Progenitor cell of endocrine pancreas (in vitro differentiated cells): ENCODE results near the gene CFAP57. TPM values are rescaled to one million over a fixed set of nuclear protein-coding genes. Genes with fewer than 3 reads are reported as not detected.

Experiments
- DNase-seq: peaks from one replicate; pipeline ENCODE4 v3.0.0; 2021; ENCODE audit warnings: low spot score; ENCODE audit not compliant: unreplicated experiment
- H3K27ac Mint-ChIP-seq: 2 replicates; pipeline ENCODE4 v1.8.0; 2021; ENCODE audit warnings: mild to moderate bottlenecking, moderate library complexity, mixed read lengths
- H3K27me3 Mint-ChIP-seq: 2 replicates; pipeline ENCODE4 v1.8.0; 2021; ENCODE audit warnings: mixed read lengths
- H3K36me3 Mint-ChIP-seq: 2 replicates; pipeline ENCODE4 v1.8.0; 2022; ENCODE audit warnings: mixed read lengths; ENCODE audit not compliant: insufficient read depth
- H3K4me1 Mint-ChIP-seq: 2 replicates; pipeline ENCODE4 v1.8.0; 2021; ENCODE audit warnings: low read depth, mixed read lengths
- H3K4me3 Mint-ChIP-seq: 2 replicates; pipeline ENCODE4 v1.8.0; 2021; ENCODE audit warnings: low read depth, mild to moderate bottlenecking, moderate library complexity, mixed read lengths
- H3K9me3 Mint-ChIP-seq: 2 replicates; pipeline ENCODE4 v1.8.0; 2021; ENCODE audit warnings: low read depth, mixed read lengths
- total RNA-seq: library from RNA; stranded (reverse); gene quantifications from 2 replicates; pipeline ENCODE4 v1.2.1, GENCODE V29; 2021
- TF ChIP-seq, protein P1 (sequence below): fragments of 200-600 bp; sonication (generic); IDR thresholded peaks from one replicate; pipeline ENCODE4 v1.5.0; 2021; ENCODE audit warnings: antibody characterized with exemption, mild to moderate bottlenecking; ENCODE audit not compliant: unreplicated experiment

The CFAP57 gene
- total RNA-seq, 1 donor from 2014 or later = 2.2 TPM

DNA sequence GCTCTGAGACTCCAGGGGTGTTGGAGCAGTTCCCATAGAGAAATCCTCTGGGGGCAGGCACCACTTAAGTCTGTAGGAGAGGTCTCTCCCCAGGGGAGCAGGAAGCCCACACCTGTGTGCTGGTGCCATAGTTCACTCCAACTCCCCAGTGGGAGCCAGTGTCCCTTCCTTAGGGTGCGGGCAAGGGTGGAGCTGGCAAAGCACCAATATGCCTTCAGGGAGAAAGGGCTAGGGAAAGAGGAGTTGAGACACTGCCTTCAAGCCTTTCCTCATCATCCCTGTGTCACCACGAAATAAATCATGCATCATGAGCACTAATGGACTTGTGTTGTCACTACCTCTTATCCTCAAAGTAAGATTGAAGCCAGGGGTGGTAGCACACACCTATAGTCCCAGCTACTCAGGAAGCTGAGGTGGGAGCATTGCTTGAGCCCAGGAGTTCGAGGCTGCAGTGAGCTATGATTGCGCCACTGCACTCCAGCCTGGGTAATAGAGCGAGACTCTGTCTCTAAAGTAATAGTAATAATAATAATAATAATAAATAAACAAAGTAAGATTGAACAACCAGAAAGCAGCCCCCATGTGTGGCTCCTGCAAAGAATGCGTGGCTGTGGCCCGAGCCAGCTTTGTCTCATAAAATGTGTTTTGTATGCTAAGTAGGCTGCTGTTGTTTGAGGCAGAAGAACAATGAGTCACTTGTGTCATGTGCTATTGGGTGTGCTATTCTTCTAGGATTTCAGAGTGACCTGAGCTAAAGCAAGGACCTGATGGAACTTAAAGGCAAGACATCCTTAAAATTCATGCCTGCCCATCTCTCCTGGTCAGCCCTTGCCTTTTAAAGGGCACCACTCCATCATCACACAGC, 122.0 kb downstream of the CFAP57 start:
- H3K9me3 Mint-ChIP-seq = no peaks in the 10 kb centered on the region
- TF ChIP-seq, protein P1, sequence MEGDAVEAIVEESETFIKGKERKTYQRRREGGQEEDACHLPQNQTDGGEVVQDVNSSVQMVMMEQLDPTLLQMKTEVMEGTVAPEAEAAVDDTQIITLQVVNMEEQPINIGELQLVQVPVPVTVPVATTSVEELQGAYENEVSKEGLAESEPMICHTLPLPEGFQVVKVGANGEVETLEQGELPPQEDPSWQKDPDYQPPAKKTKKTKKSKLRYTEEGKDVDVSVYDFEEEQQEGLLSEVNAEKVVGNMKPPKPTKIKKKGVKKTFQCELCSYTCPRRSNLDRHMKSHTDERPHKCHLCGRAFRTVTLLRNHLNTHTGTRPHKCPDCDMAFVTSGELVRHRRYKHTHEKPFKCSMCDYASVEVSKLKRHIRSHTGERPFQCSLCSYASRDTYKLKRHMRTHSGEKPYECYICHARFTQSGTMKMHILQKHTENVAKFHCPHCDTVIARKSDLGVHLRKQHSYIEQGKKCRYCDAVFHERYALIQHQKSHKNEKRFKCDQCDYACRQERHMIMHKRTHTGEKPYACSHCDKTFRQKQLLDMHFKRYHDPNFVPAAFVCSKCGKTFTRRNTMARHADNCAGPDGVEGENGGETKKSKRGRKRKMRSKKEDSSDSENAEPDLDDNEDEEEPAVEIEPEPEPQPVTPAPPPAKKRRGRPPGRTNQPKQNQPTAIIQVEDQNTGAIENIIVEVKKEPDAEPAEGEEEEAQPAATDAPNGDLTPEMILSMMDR = no peak
- H3K36me3 Mint-ChIP-seq = no peaks in the 10 kb centered on the region
- peaks cover 22% of the 10 kb centered on the region for H3K4me1 Mint-ChIP-seq
- no peaks in the 10 kb centered on the region for H3K27me3 Mint-ChIP-seq
- no peak overlapping the region for H3K27ac Mint-ChIP-seq
- H3K4me3 Mint-ChIP-seq = no peak overlapping the region
- no peak for DNase-seq

DNA sequence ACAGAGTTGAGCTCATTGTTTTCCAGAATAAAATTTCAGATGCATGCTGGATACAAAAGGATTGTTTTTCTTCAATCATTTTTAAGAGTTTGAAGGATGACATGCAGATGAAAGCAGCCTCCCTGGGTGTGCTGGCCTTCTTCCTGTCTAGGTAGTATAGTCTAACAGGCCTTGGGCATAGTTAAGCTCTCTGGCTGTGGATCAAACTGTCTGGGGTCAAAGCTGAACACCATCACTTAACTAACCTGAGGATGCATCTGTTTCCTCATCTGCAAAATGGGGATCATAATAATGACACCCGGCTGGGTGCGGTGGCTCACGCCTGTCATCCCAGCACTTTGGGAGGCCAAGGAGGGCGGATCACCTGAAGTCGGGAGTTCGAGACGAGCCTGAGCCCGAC, 122.6 kb downstream of the CFAP57 start:
- Mint-ChIP-seq H3K27me3 (no peaks in the 10 kb centered on the region), H3K4me1 (peaks cover 22% of the 10 kb centered on the region), H3K9me3 (no peaks in the 10 kb centered on the region), H3K36me3 (no peaks in the 10 kb centered on the region), H3K27ac (no peak overlapping the region), H3K4me3 (no peak overlapping the region)
- TF ChIP-seq, protein P1 = no peak
- no peak for DNase-seq

DNA sequence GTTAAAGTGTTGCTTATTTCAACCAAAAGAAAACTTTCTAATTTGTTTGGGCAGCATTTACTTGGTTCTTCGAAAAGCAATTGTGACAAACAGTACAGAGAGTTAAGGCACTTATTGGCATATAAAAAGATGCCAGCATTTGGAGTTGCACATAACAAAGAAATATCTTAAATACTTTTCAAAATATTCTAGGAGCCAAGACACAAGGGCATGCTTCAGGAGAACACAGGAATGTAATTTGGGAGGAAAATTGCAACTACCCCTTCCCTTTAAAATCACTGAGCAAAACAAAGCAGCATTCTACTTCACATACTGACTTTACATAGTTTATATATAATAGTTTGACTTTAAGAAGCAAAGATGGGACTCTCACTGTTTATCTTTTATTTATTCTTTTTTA, 124.1 kb downstream of the CFAP57 start:
- Mint-ChIP-seq H3K36me3 (no peaks in the 10 kb centered on the region), H3K9me3 (no peaks in the 10 kb centered on the region), H3K27me3 (no peaks in the 10 kb centered on the region), H3K27ac (peak overlapping the region; percentile 90), H3K4me3 (no peak overlapping the region), H3K4me1 (peaks cover 22% of the 10 kb centered on the region)
- no peak for DNase-seq
- TF ChIP-seq, protein P1 = no peak

DNA sequence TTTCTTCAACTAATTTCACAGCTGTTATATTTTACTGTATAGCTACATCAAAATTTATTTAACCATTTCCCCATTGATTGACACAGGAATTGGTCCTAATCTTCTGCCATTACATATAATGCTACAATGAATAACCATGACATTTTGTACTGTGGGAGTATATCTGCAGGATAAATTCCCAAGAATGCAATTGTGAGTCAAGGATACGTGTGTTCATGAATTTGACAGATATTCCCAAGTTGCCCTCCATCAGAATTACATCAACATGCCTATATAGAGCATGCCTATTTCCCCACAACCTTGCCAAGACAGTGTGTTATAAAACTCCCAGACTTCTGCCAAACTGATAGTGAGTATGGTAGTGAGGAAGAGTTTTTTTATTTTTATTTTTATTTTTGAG, 125.9 kb downstream of the CFAP57 start:
- Mint-ChIP-seq H3K4me1 (peaks cover 20% of the 10 kb centered on the region), H3K4me3 (no peak overlapping the region), H3K27ac (no peak overlapping the region), H3K27me3 (peaks cover 3% of the 10 kb centered on the region), H3K36me3 (no peaks in the 10 kb centered on the region), H3K9me3 (no peaks in the 10 kb centered on the region)
- TF ChIP-seq, protein P1 = no peak
- DNase-seq = no peak

DNA sequence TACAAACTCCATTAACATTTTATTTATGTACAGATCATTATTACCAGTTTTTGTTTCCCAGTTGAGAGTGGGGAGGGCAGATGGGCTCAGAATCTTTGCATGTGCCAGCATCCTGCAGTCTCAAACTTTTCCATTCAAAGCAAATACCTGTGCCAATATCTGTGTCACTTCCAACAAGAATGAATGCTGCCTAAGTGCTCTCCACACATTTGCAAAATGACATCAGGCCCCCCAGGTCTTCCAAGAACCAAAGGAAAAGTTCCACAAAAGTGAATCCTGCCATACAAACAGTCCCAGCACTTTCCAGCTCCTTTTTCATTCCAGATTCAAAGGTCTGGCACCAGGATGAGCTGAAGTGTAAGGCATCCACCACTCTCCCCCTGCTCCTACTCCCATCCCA, 127.0 kb downstream of the CFAP57 start:
- Mint-ChIP-seq H3K27me3 (peaks cover 4% of the 10 kb centered on the region), H3K9me3 (peaks cover under 1% of the 10 kb centered on the region), H3K4me1 (peaks cover 29% of the 10 kb centered on the region), H3K27ac (no peak overlapping the region), H3K4me3 (no peak overlapping the region), H3K36me3 (no peaks in the 10 kb centered on the region)
- TF ChIP-seq, protein P1 = no peak
- no peak for DNase-seq
